GM18907 (cell line): Measurements from ENCODE around the gene AP1S3.

Experiments
- ATAC-seq: cut with Tn5 transposase; IDR thresholded peaks from one replicate; pipeline ENCODE4 v1.9.1; 2021; ENCODE audit warnings: mild to moderate bottlenecking, moderate library complexity; ENCODE audit not compliant: unreplicated experiment

AP1S3 gene

GRCh38 chr2:223725986-223726970 lies 111.1 kb downstream of the AP1S3 start:
- ATAC-seq, result no peak

DNA sequence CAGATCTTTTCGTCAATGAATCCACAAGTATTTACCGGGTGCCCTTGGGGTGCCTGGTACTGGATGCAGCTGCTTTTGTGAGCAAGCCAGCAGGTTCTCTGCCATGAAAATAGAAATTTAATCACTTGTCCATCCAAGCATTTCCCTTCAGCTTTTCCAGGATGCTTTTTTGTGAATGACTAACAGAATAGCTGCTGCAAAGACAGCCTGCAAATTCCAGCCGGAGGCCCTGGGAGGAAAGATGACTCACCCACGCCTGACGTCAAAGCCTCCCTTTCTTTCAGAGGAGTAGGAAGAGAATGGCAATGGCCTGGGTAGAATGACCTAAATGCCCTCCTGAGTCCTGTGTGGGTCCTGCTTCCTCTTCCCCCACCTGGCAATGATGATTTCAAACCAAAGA lies 111.9 kb downstream of the AP1S3 start:
- ATAC-seq, result no peak

DNA sequence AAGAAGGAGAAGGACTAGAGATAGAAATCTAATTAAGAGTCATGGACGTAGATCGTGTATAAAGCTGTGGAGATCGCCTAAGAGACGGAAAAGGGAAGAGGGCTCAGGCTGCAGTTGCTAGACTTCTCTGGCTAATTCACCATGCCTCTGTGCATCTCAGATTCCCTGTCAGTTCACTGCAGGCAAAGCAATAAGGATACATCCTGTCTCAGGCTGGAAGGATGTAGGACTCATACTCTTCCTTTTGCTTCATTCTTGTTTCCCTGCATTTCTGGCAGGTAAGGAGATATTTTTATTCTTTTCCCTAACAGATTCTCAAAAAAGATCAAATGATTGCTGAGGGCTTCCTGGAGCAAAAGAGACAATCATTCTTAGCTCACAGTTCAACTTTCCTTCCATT lies 112.5 kb downstream of the AP1S3 start:
- ATAC-seq, result no peak

GRCh38 chr2:223723954-223724411 lies 113.4 kb downstream of the AP1S3 start:
- no peak for ATAC-seq

- no peak for ATAC-seq
These were observed 115.2 kb downstream of the AP1S3 start for GRCh38 chr2:223722226-223722625.

DNA sequence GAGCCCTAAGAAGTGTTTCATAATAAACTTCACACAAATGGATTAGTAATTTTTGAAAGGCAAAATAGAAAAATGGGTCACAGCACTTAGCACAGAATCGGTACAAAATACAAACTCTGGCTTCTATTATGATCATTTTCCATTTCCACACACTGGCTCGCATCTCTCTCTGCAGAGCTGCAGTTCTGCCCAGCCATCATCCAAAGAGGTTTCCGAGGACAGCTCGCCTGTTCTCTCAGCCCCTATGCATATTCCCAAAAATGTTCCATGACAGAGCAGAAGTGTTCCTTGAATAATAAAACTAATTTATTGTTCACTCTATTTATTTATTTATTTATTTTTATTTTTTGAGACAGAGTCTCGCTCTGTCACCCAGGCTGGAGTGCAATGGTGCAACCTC lies 115.6 kb downstream of the AP1S3 start:
- no peak for ATAC-seq

GRCh38 chr2:223720367-223720766 lies 117.0 kb downstream of the AP1S3 start:
- ATAC-seq, result no peak

DNA sequence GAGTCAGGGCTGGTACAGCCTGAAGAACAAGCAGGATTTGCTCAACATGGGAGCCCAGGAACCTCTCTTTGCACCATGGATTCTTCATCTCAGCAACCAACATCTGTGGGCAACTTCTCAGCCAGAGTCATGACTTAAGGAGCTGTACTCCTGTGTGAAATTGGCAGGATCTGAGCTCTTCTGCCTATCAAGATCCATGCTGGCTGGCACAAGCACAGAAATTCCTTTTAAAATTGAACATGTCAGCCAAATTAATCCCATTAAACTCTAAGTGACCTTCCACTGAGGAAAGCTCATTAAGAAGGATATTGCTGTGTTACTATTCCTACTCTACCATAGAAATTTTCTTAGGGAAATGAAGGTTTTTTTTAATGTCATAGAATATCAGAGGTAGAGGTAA lies 124.7 kb downstream of the AP1S3 start:
- ATAC-seq, result no peak

- no peak for ATAC-seq
These were observed 125.6 kb downstream of the AP1S3 start for GRCh38 chr2:223711596-223712326.
